Measurements from ENCODE around the gene BAHCC1. TPM values are rescaled to one million over a fixed set of nuclear protein-coding genes. Genes with fewer than 3 reads are reported as not detected.

Gene BAHCC1
- total and polyA plus RNA-seq, 2 of the 8 experiments (the other 6 are each of a cell fraction or from before 2014, with no cell fraction given), result 0.26 to 0.58 TPM

GRCh38 chr17:81463506-81463905 lies 68.2 kb downstream of the BAHCC1 start:
- no peak overlapping the region for H2BK15ac ChIP-seq (ENCODE audit: low read length)
- no peaks in the 10 kb centered on the region for H3K79me1 ChIP-seq (ENCODE audit: low read depth, low read length)
- DNase-seq (ENCODE audit: low read depth in 1 of 2, low spot score in 2 of 2), result no peak
- 95% methylated on average over 32 of the region's 32 CpGs; no CpG with 5 or more reads in 1 of the 2 experiments for WGBS, 2 experiments (ENCODE audit: extremely low coverage in 1 of 2, insufficient coverage in 1 of 2, insufficient read length in 1 of 2, insufficient replicate concordance in 2 of 2, low coverage in 1 of 2, low lambda C conversion rate in 2 of 2, missing lambda C conversion rate in 1 of 2)
- no peaks in the 10 kb centered on the region for H4K20me1 ChIP-seq (replicated peaks in 1 of 2; ENCODE audit: control insufficient read depth in 1 of 2, insufficient read depth in 2 of 2, low read length in 2 of 2)
- H2AK5ac ChIP-seq (ENCODE audit: low read depth, low read length), result no peak overlapping the region
- no peak overlapping the region for H2BK12ac ChIP-seq (ENCODE audit: low read depth, low read length)
- ChIA-PET POLR2A (ENCODE audit: partially characterized antibody) (no interaction called here), CTCF (ENCODE audit: partially characterized antibody) (no interaction called here)
- H3K27me3 ChIP-seq (replicated peaks in 1 of 4; ENCODE audit: control insufficient read depth in 3 of 4, extremely low read depth in 1 of 4, insufficient read depth in 3 of 4, low read length in 3 of 4), result no peaks in the 10 kb centered on the region
- H3K18ac ChIP-seq (ENCODE audit: extremely low read depth, low read length), result no peak overlapping the region
- no peak overlapping the region for H3K23ac ChIP-seq (ENCODE audit: insufficient read length)
- H3K23me2 ChIP-seq (ENCODE audit: low read depth, low read length), result no peaks in the 10 kb centered on the region
- H3K4me3 ChIP-seq (ENCODE audit: extremely low read depth in 1 of 4, insufficient read depth in 2 of 4, low read depth in 3 of 4, low read length in 4 of 4), result no peak overlapping the region
- H3K4me1 ChIP-seq (replicated peaks in 1 of 4; ENCODE audit: control insufficient read depth in 3 of 4, insufficient read depth in 4 of 4, low read length in 3 of 4), result peaks cover 0 to 8% (median under 1%) of the 10 kb centered on the region in 4 experiments; a peak in 2 of 7 replicates
- H2BK20ac ChIP-seq (ENCODE audit: low read length), result no peak overlapping the region
- no peak overlapping the region for H4K8ac ChIP-seq (ENCODE audit: extremely low read depth, insufficient read depth, low read length)
- no peak overlapping the region for H2BK120ac ChIP-seq (replicated peaks; ENCODE audit: low read depth, low read length)
- H3K36me3 ChIP-seq (ENCODE audit: control insufficient read depth in 2 of 4, insufficient read depth in 4 of 4, low read length in 3 of 4), result no peaks in the 10 kb centered on the region
- no peak for FAIRE-seq
- no peak overlapping the region for H3K14ac ChIP-seq (ENCODE audit: insufficient read length)
- no peak for TF ChIP-seq SP1 (IDR thresholded peaks at IDR 0.05; ENCODE audit: low read depth, low read length)
- TF ChIP-seq FOSL1 (IDR thresholded peaks at IDR 0.05; ENCODE audit: insufficient read depth, low read depth, low read length), result no peak
- TF ChIP-seq RFX5 (IDR thresholded peaks at IDR 0.05; ENCODE audit: borderline replicate concordance, low read depth, low read length), result no peak
- no peak for TF ChIP-seq CTCF (IDR thresholded peaks at IDR 0.05; ENCODE audit: control extremely low read depth in 1 of 3, insufficient read depth in 1 of 3, low read depth in 1 of 3, low read length in 3 of 3)
- H3K4ac ChIP-seq (replicated peaks; ENCODE audit: insufficient read length, low read depth, low read length), result no peak overlapping the region
- H4K5ac ChIP-seq (ENCODE audit: insufficient read length, low read depth, low read length), result no peak overlapping the region
- no peak overlapping the region for H2AFZ ChIP-seq (ENCODE audit: low read length)
- H3K9me3 ChIP-seq (ENCODE audit: insufficient read depth in 2 of 2, low read depth in 1 of 2, low read length in 1 of 2), result no peaks in the 10 kb centered on the region
- H3K27ac ChIP-seq (ENCODE audit: low read depth, low read length), result no peak overlapping the region
- no peaks in the 10 kb centered on the region for H3K79me2 ChIP-seq (ENCODE audit: control insufficient read depth in 1 of 2, insufficient read depth in 2 of 2, low read length in 2 of 2)
- no peak overlapping the region for H3K56ac ChIP-seq (replicated peaks; ENCODE audit: insufficient read length, low read depth, low read length)
- H3K9ac ChIP-seq (replicated peaks in 1 of 4; ENCODE audit: extremely low read depth in 1 of 4, low read depth in 3 of 4, low read length in 3 of 4), result no peak overlapping the region
- H2BK5ac ChIP-seq (ENCODE audit: low read depth, low read length), result no peak overlapping the region
- H4K91ac ChIP-seq (replicated peaks; ENCODE audit: insufficient read length, low read length), result no peak overlapping the region
- H3K4me2 ChIP-seq (ENCODE audit: insufficient read depth in 1 of 2, low read depth in 2 of 2, low read length in 2 of 2), result no peak overlapping the region

Measured in H1 (cell line).